ENCODE results near the gene SFRP5. TPM values are rescaled to one million over a fixed set of nuclear protein-coding genes. Genes with fewer than 3 reads are reported as not detected.

The SFRP5 gene, protein sequence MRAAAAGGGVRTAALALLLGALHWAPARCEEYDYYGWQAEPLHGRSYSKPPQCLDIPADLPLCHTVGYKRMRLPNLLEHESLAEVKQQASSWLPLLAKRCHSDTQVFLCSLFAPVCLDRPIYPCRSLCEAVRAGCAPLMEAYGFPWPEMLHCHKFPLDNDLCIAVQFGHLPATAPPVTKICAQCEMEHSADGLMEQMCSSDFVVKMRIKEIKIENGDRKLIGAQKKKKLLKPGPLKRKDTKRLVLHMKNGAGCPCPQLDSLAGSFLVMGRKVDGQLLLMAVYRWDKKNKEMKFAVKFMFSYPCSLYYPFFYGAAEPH
- 1 to 10 TPM in 1 of 4 donors, under 1 TPM in 2, not detected in 1; 0.25 to 2.2 (median 0.93) TPM for total RNA-seq

DNA sequence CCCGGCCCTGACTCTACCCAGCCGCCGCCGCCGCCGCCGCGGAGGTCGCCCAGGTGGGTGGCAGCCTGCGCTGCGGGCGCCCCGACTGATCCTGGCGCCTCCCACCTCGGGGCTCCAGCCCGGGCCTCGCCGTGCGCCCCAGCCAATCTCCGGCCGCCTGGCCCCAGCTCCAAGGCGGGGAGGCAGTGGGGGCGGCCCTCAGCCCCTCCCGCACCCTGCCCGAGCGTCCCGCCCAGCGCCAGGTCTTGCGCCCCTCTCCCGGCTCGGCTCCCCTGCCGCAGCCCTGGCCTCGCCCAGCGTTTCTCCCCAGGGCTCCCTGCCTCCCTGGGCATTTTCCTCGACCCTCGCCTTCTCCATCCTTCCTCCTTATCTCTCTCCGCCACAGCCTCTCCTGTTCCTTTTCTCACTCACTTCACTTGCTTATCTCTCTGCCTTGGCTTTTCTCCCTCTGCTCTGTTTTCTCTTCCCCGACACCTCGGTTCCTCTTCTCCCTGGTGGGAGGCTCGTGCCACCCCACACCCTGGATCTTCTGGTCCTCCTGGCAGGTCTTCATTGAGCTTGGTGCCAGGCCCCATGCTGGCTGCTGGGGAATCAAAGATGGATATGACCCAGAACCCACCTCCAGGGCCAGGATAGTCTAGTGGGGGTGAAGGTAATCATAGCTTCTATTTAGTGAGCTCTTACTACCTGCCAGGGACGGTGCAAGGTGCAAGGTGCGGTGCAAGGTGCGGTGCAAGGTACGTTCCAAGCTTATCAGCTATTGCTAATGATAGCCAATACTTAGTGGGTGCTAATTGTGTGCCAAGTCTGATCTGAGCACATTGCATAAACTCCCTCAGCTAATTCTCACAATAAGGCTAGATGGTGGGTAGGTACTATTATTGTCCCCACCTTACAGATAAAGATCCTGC is at the start of gene SFRP5:
TSS of gene SFRP5 (minus strand) at position 87 of the 911 bp plus-strand sequence. CDS start 166 bp downstream, outside the sequence.
- DNase-seq: no peak
- in situ Hi-C loops (cut with MboI; ENCODE audit: low sequenced_read_pairs in 4 of 4): loop anchor here in 1 of 4 donors (25.0 kb wide), 1 partner anchor 265 kb away; the partner anchor contains the start of gene CRTAC1
- no peak for TF ChIP-seq POLR2A (IDR thresholded peaks at IDR 0.05)
- TF ChIP-seq, protein P1, sequence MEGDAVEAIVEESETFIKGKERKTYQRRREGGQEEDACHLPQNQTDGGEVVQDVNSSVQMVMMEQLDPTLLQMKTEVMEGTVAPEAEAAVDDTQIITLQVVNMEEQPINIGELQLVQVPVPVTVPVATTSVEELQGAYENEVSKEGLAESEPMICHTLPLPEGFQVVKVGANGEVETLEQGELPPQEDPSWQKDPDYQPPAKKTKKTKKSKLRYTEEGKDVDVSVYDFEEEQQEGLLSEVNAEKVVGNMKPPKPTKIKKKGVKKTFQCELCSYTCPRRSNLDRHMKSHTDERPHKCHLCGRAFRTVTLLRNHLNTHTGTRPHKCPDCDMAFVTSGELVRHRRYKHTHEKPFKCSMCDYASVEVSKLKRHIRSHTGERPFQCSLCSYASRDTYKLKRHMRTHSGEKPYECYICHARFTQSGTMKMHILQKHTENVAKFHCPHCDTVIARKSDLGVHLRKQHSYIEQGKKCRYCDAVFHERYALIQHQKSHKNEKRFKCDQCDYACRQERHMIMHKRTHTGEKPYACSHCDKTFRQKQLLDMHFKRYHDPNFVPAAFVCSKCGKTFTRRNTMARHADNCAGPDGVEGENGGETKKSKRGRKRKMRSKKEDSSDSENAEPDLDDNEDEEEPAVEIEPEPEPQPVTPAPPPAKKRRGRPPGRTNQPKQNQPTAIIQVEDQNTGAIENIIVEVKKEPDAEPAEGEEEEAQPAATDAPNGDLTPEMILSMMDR (IDR thresholded peaks at IDR 0.05 in 4 of 5, conservative IDR thresholded peaks at IDR 0.05 in 1 of 5): no peak
- Histone ChIP-seq H3K4me3 (peak within 1 kb of the TSS; percentile 23 to 47 (median 32)), H3K4me1 (peaks cover 0 to 5% of the 10 kb centered on the region in 2 donors), H3K27ac (no peak within 1 kb of the TSS), H3K9me3 (no peaks in the 10 kb centered on the region), H3K36me3 (no peaks in the 10 kb centered on the region), H3K27me3 (peaks cover 16 to 30% (median 24%) of the 10 kb centered on the region in 3 donors)
- intact Hi-C loops (cut with DNase I; ENCODE audit: low total_unique reads): no loop called here
- ATAC-seq: no peak

DNA sequence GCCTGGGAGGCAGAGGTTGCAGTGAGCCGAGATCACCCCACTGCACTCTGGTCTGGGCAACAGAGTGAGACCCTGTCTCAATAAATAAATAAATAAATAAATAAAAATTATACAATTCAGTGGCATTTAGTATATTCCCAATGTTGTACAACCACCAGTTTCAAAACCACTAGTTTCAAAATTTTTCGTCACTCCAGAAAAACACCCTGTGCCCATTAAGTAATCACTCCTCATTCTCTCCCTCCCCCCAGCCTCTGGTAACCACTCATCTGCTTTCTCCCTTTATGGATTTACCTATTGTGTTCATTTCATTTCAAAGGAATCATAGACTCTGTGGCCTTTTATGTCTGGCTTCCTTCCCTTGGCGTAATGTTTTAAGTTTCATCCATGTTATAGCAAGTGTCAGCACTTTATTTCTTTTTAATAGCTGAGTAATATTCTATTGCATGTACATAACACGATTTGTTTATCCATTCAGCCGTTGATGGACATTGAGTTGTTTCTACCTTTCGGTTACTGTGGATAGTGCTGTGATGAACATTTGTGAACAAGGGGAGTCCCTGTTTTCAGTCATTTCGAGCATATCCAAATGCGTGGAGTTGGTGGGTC is 48.4 kb upstream of the SFRP5 start:
- no peak for ATAC-seq
- in situ Hi-C loops (cut with MboI; ENCODE audit: low sequenced_read_pairs in 4 of 4): no loop called here
- no peak overlapping the region for H3K4me3 ChIP-seq
- peak overlapping the region in 2 of 4 donors; percentile 98 for H3K27ac ChIP-seq
- DNase-seq: no peak
- H3K36me3 ChIP-seq: no peaks in the 10 kb centered on the region
- H3K9me3 ChIP-seq: no peaks in the 10 kb centered on the region
- peaks cover 33 to 43% of the 10 kb centered on the region in 2 donors for H3K4me1 ChIP-seq
- H3K27me3 ChIP-seq: no peaks in the 10 kb centered on the region
- TF ChIP-seq, protein P1 (IDR thresholded peaks at IDR 0.05 in 4 of 5, conservative IDR thresholded peaks at IDR 0.05 in 1 of 5): no peak
- no peak for TF ChIP-seq POLR2A (IDR thresholded peaks at IDR 0.05)
- intact Hi-C loops (cut with DNase I; ENCODE audit: low total_unique reads): loop anchor here (5.0 kb wide), 1 partner anchor 133 kb away; the partner anchor contains the start of gene AVPI1

DNA sequence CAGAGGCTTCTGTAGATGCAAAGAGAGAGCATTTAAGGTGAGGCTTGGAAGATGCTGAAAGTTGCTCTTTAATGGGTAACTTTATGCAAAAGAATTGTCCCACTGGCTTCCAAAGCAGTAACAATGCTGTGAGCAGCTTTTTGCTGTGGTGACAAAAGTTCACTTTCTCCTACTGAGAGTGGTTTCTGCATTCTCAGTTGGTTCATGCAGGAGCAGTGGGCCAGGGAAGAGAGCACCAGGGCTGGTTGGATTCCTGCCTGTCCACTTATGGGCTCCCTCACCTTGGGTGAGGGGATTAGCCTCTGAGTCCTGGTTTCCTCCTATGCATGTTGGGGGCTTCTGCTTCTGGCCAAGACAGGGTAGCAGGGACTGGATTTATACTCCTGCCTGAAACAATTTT is 46.8 kb upstream of the SFRP5 start:
- ATAC-seq (no peak), DNase-seq (no peak)
- TF ChIP-seq, protein P1 (IDR thresholded peaks at IDR 0.05 in 4 of 5, conservative IDR thresholded peaks at IDR 0.05 in 1 of 5): no peak
- TF ChIP-seq POLR2A (IDR thresholded peaks at IDR 0.05): no peak
- peaks cover 29 to 32% of the 10 kb centered on the region in 2 donors for H3K4me1 ChIP-seq
- intact Hi-C loops (cut with DNase I; ENCODE audit: low total_unique reads): no loop called here
- no peak overlapping the region for H3K4me3 ChIP-seq
- H3K27me3 ChIP-seq: no peaks in the 10 kb centered on the region
- no peaks in the 10 kb centered on the region for H3K9me3 ChIP-seq
- no peaks in the 10 kb centered on the region for H3K36me3 ChIP-seq
- in situ Hi-C loops (cut with MboI; ENCODE audit: low sequenced_read_pairs in 4 of 4): no loop called here
- H3K27ac ChIP-seq: no peak overlapping the region

DNA sequence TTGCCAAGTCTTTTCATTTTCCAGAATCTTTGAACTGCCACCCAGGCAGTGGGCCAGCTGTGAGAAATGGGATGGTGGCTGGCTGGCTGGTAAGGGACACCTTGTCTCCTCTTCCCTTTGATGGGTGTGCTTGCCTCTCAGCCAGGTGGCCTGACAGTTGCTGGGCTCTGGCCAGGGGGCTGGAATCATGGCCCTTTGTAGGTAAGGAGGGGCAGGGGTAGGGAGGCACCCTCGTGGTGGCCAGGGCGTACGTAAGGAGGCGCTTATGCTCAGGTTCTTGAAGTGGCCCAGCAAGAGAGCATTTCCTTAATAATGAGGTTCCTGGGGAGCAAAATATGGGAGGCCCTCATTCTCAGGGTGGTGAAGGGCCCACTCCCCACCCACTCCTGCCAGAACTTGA is 44.8 kb upstream of the SFRP5 start:
- DNase-seq (no peak), ATAC-seq (no peak)
- Histone ChIP-seq H3K36me3 (no peaks in the 10 kb centered on the region), H3K9me3 (no peaks in the 10 kb centered on the region), H3K27me3 (no peaks in the 10 kb centered on the region), H3K4me1 (peaks cover 9 to 13% of the 10 kb centered on the region in 2 donors), H3K4me3 (no peak overlapping the region), H3K27ac (no peak overlapping the region)
- in situ Hi-C loops (cut with MboI; ENCODE audit: low sequenced_read_pairs in 4 of 4) (no loop called here), intact Hi-C loops (cut with DNase I; ENCODE audit: low total_unique reads) (no loop called here)
- TF ChIP-seq, protein P1 (IDR thresholded peaks at IDR 0.05 in 4 of 5, conservative IDR thresholded peaks at IDR 0.05 in 1 of 5): no peak
- TF ChIP-seq POLR2A (IDR thresholded peaks at IDR 0.05): no peak

Measured in gastrocnemius medialis (tissue), 4 donors.